ENCODE results near the gene MXD3.
"Not testable (repeated sequence)": the region's sequence is repeated elsewhere in the genome, so short reads cannot be mapped to it uniquely, and the experiment has no call there.

The MXD3 gene

GRCh38 chr5:177265395-177265794, 46.3 kb downstream of the MXD3 start:
- TF ChIP-seq CTCF (IDR thresholded peaks at IDR 0.05): no peak
- Histone ChIP-seq H3K27ac (no peak overlapping the region), H3K4me3 (no peak overlapping the region)
- DNase-seq (ENCODE audit: low spot score): no peak

- no peak overlapping the region for H3K4me3 ChIP-seq
- TF ChIP-seq CTCF (IDR thresholded peaks at IDR 0.05): no peak
- DNase-seq (ENCODE audit: low spot score): no peak
- no peak overlapping the region for H3K27ac ChIP-seq
These were observed 47.5 kb downstream of the MXD3 start for GRCh38 chr5:177264178-177264577.

GRCh38 chr5:177261510-177261909, 50.2 kb downstream of the MXD3 start:
- H3K4me3 ChIP-seq: no peak overlapping the region
- H3K27ac ChIP-seq: no peak overlapping the region
- TF ChIP-seq CTCF (IDR thresholded peaks at IDR 0.05): no peak
- no peak for DNase-seq (ENCODE audit: low spot score)

GRCh38 chr5:177260961-177261360, 50.7 kb downstream of the MXD3 start:
- Histone ChIP-seq H3K27ac (no peak overlapping the region), H3K4me3 (no peak overlapping the region)
- no peak for DNase-seq (ENCODE audit: low spot score)
- TF ChIP-seq CTCF (IDR thresholded peaks at IDR 0.05): no peak

GRCh38 chr5:177258711-177259110, 53.0 kb downstream of the MXD3 start:
- DNase-seq (ENCODE audit: low spot score); H3K4me3 ChIP-seq; H3K27ac ChIP-seq: not testable (repeated sequence)

All from coronary artery (tissue), 2 donors.